Endothelial cell of umbilical vein (primary cell): ENCODE results near the gene SPATA22.

ENCODE experiments used
- CTCF ChIP-seq, 2 donors: IDR thresholded peaks; 1 replicate in 1 of 2; 2 replicates in 1 of 2; pipeline ENCODE4 v1.5.1; 2011; ENCODE audit warnings: low read length in 2 of 2, mild to moderate bottlenecking in 2 of 2, moderate library complexity in 2 of 2, control low read depth in 1 of 2, inconsistent platforms in 1 of 2, low read depth in 1 of 2; ENCODE audit not compliant: insufficient read depth in 1 of 2; ENCODE audit errors: extremely low read depth in 1 of 2
- GATA2 ChIP-seq: IDR thresholded peaks from 2 replicates; pipeline ENCODE4 v1.7.0; 2011; ENCODE audit warnings: low read depth, mild to moderate bottlenecking, moderate library complexity, mixed read lengths, low read length; ENCODE audit not compliant: insufficient read length, insufficient read depth
- JUN ChIP-seq: IDR thresholded peaks from 2 replicates; pipeline ENCODE4 v1.6.1; 2011; ENCODE audit warnings: borderline replicate concordance, low read depth; ENCODE audit not compliant: insufficient read length, insufficient read depth
- POLR2AphosphoS5 ChIP-seq: IDR thresholded peaks from 2 replicates; pipeline ENCODE4 v1.6.1; 2012; ENCODE audit warnings: low read depth, mild to moderate bottlenecking, control low read depth, low read length, moderate library complexity; ENCODE audit not compliant: insufficient read depth

DNA sequence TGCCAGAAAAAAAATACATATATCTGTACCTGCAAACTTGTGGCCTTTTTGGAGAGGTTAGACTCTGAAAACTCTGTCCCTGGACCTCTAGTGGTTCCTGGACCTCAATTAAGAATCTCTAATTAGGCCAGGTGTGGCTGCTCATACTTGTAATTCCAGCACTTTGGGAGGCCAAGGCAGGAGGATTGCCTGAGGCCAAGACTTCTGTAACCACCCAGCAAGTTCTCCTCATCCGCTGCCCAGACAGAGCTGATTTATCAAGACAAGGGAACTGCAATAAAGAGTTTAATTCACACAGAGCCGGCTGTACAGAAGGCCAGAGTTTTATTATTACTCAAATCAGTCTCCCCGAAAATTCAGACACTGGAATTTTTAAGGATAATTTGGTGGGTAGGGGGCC lies 8.4 kb upstream of the SPATA22 start:
- TF ChIP-seq JUN (no peak), GATA2 (no peak), CTCF (IDR thresholded peaks at IDR 0.05; ENCODE audit: extremely low read depth in 1 of 2, insufficient read depth in 1 of 2, low read depth in 1 of 2, low read length in 2 of 2) (no peak), POLR2AphosphoS5 (no peak)
